ENCODE measurements around the gene ACCSL. TPM values are rescaled to one million over a fixed set of nuclear protein-coding genes. Genes with fewer than 3 reads are reported as not detected.
A peak's percentile ranks its signal among the peaks of the same experiment; 100 is the strongest.

The ACCSL gene
- total RNA-seq, 1 donor from 2014 or later, result not detected

- Histone ChIP-seq H3K27ac (no peak overlapping the region), H4K20me1 (ENCODE audit: low read depth) (no peaks in the 10 kb centered on the region), H3K4me3 (no peak overlapping the region), H3F3A (ENCODE audit: low read depth) (peaks cover 31% of the 10 kb centered on the region), H3K9ac (no peak overlapping the region), H3K36me3 (no peaks in the 10 kb centered on the region), H3K4me2 (peak overlapping the region; percentile 82), H3K9me3 (ENCODE audit: low read depth) (no peaks in the 10 kb centered on the region), H2AFZ (replicated peaks) (no peak overlapping the region), H3K27me3 (peaks cover 15% of the 10 kb centered on the region), H3K79me2 (ENCODE audit: low read depth) (no peaks in the 10 kb centered on the region), H3K4me1 (peaks cover 34% of the 10 kb centered on the region)
- H3K4me1 Mint-ChIP-seq, result peaks cover 29% of the 10 kb centered on the region
- peaks cover 13% of the 10 kb centered on the region for H3K27me3 Mint-ChIP-seq (ENCODE audit: insufficient read depth, low read depth)
- peaks cover 2% of the 10 kb centered on the region for H3K9me3 Mint-ChIP-seq
- TF ChIP-seq EZH2phosphoT487 (IDR thresholded peaks at IDR 0.05) (no peak), CTCF (IDR thresholded peaks at IDR 0.05) (no peak), EZH2 (IDR thresholded peaks at IDR 0.05) (no peak)
- H3K4me3 Mint-ChIP-seq, result no peak overlapping the region
- no peak for DNase-seq (ENCODE audit: low spot score)
- H3K36me3 Mint-ChIP-seq, result no peaks in the 10 kb centered on the region
- H3K27ac Mint-ChIP-seq, result no peak overlapping the region
Measured at GRCh38 chr11:44067266-44067665, 19.5 kb downstream of the ACCSL start.

GRCh38 chr11:44068180-44068579 lies 20.4 kb downstream of the ACCSL start:
- Histone ChIP-seq H3K4me1 (peaks cover 25% of the 10 kb centered on the region), H4K20me1 (ENCODE audit: low read depth) (no peaks in the 10 kb centered on the region), H3K4me2 (no peak overlapping the region), H3K9me3 (ENCODE audit: low read depth) (no peaks in the 10 kb centered on the region), H3K9ac (no peak overlapping the region), H3K79me2 (ENCODE audit: low read depth) (no peaks in the 10 kb centered on the region), H3K27ac (no peak overlapping the region), H3K27me3 (peaks cover 15% of the 10 kb centered on the region), H3F3A (ENCODE audit: low read depth) (peaks cover 31% of the 10 kb centered on the region), H2AFZ (replicated peaks) (no peak overlapping the region), H3K4me3 (no peak overlapping the region), H3K36me3 (no peaks in the 10 kb centered on the region)
- H3K9me3 Mint-ChIP-seq, result peaks cover 2% of the 10 kb centered on the region
- no peaks in the 10 kb centered on the region for H3K36me3 Mint-ChIP-seq
- no peak overlapping the region for H3K27ac Mint-ChIP-seq
- TF ChIP-seq CTCF (IDR thresholded peaks at IDR 0.05) (no peak), EZH2phosphoT487 (IDR thresholded peaks at IDR 0.05) (no peak), EZH2 (IDR thresholded peaks at IDR 0.05) (no peak)
- no peak overlapping the region for H3K4me3 Mint-ChIP-seq
- H3K27me3 Mint-ChIP-seq (ENCODE audit: insufficient read depth, low read depth), result peaks cover 13% of the 10 kb centered on the region
- no peak for DNase-seq (ENCODE audit: low spot score)
- peaks cover 23% of the 10 kb centered on the region for H3K4me1 Mint-ChIP-seq

- H3K36me3 Mint-ChIP-seq, result no peaks in the 10 kb centered on the region
- H3K4me2 ChIP-seq, result no peak overlapping the region
- H3K4me1 Mint-ChIP-seq, result peaks cover 9% of the 10 kb centered on the region
- no peak overlapping the region for H3K27ac ChIP-seq
- H3F3A ChIP-seq (ENCODE audit: low read depth), result peaks cover 7% of the 10 kb centered on the region
- H2AFZ ChIP-seq (replicated peaks), result no peak overlapping the region
- no peak overlapping the region for H3K4me3 ChIP-seq
- DNase-seq (ENCODE audit: low spot score), result no peak
- no peaks in the 10 kb centered on the region for H4K20me1 ChIP-seq (ENCODE audit: low read depth)
- H3K27me3 ChIP-seq, result peaks cover 15% of the 10 kb centered on the region
- no peaks in the 10 kb centered on the region for H3K79me2 ChIP-seq (ENCODE audit: low read depth)
- TF ChIP-seq EZH2 (IDR thresholded peaks at IDR 0.05) (no peak), CTCF (IDR thresholded peaks at IDR 0.05) (no peak), EZH2phosphoT487 (IDR thresholded peaks at IDR 0.05) (no peak)
- no peaks in the 10 kb centered on the region for H3K9me3 ChIP-seq (ENCODE audit: low read depth)
- no peaks in the 10 kb centered on the region for H3K9me3 Mint-ChIP-seq
- no peak overlapping the region for H3K4me3 Mint-ChIP-seq
- peaks cover 5% of the 10 kb centered on the region for H3K4me1 ChIP-seq
- no peak overlapping the region for H3K9ac ChIP-seq
- H3K36me3 ChIP-seq, result no peaks in the 10 kb centered on the region
- H3K27me3 Mint-ChIP-seq (ENCODE audit: insufficient read depth, low read depth), result peaks cover 11% of the 10 kb centered on the region
- no peak overlapping the region for H3K27ac Mint-ChIP-seq
Measured at GRCh38 chr11:44071157-44071556, 23.4 kb downstream of the ACCSL start.

All from neural progenitor cell (in vitro differentiated cells).